DMS 273 (cell line): ENCODE results near the gene STK33.
"Not testable (repeated sequence)": the region's sequence is repeated elsewhere in the genome, so short reads cannot be mapped to it uniquely, and the experiment has no call there.

Experiments used
- DNase-seq: peaks from one replicate; lab custom pipeline; 2025; ENCODE audit not compliant: unreplicated experiment; lab: John Stamatoyannopoulos, UW

STK33 gene

DNA sequence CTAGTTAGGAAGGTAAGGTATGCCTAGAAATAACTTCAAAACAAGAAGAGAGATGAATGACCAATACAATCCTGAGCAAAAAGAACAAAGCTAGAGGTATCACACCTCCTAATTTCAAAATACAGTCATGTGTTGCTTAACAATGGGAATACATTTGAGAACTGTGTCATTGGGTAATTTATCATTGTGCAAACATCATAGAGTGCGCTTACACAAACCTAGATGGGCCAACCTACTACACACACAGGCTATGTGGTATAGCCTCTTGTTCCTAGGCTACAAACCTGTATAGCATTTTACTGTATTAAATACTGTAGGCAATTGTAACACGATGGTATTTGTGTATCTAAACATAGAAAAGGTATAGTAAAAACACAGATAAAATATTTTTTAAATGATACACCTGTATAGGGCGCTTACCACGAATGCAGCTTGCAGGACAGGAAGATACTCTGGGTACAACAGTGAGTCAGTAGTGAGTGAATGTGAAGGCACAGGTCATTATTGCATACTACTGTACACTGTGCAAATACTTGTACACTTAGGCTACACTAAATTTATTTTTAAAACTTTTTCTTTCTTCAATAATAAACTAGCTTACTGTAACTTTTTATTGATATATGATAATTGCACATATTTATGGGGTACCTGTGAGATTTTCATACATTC lies 48.2 kb downstream of the STK33 start:
- DNase-seq: no peak

DNA sequence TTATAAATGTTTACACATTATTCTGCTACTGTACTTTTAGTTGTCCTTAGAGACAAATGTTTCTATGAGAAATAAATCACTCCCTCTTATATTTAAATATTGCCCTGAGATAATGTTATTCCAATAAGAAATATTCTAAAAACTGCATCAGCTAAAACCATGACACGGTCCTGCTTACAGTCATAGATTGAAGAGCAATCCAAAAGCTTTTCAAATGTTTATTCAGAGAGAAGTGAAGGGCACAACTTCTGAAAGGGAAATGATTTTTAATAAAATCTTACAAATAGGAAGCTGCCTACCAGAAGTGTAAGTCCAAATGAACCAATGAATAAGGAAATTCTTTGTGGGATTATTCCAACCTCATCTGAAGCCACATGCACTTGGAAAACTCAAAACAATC lies 49.2 kb downstream of the STK33 start:
- DNase-seq: no peak

DNA sequence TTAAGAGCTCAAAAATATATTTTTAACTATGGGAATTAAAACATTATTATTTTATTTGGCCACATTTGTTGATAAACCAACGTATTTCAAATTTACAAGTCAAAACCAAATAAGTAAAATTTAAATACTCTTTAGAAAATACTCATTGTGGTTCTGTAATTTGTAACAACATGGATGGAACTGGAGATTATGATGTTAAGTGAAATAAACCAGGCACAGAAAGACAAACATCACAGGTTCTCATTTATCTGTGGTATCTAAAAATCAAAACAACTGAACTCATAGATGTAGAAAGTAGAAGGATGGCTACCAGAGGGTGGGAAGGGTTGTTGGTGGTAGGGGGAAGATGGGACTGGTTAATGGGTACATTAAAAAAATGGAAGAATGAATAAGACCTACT lies 50.8 kb downstream of the STK33 start:
- DNase-seq: no peak

DNA sequence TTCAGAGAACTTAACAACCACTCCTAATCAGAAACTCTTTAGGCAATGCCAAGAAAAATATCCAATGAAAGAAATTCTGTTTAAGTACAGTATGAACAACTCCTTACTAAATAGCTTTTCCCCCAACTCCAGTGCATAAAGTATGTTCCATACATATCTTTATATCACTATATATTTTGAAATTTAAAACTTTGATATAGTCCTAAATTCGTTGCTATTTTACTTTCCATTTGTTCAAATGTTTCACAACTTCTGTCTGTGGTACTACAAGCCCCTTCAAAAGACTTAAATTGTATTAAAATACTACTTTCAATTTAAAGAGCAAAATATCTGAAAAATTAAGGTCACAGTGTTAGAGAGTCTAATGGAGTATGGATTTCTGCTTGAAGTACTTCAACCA lies 52.6 kb downstream of the STK33 start:
- DNase-seq: no peak

DNA sequence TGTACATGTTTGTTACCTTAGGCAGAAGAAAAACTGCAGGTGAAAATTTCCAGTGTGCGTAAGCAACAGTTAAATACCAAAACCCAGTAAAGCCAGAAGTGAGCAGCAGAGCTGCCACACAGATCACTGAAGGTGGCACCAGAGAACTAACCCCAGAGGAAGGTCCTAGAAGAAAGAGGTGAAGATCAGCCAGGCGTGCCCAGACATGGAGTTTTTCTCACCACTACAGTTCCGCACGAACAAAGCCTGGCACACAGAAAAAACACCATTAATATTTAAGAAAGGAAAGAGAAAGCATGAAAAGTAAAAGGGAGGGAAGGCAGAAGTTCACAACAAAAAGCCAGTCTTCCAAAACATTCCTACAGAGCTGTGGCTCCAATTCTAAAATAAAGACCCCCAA lies 60.7 kb downstream of the STK33 start:
- peak; percentile 64 for DNase-seq

DNA sequence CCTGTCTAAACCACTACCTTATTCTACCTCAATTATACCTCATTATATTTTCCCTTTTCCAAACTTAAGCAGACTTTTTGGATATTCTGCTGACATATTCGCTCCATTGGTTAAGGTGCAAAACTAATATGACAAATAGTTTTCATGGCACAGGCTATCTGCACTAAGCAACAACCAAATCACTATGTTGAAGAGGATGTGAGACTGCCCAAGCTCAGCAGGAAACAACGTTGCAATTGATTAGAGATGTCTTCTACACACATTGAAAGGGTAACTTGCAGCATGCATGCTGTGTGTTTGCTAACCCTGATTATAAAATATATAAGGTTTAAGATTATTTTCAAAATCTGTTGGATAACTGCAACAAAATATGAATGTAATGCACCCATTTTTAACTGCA lies 61.6 kb downstream of the STK33 start:
- DNase-seq: no peak

DNA sequence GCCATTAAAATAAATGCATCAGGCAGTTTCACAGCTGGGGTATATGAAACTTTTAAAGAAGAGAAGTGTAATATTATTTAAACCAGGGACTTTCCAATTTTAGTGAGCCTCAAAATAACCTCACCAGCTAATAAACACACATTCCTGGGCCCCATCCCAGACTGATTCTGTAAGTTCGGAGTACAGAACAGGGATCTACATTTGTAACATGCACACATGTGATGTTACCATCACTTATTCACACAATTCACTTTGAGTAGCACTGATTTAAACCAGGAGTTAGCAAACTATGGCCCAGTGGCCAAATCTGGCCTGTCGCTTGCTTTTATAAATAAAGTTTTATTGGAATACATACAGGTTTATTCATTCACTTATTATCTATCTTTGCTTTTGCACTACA lies 62.0 kb downstream of the STK33 start:
- no peak for DNase-seq

DNA sequence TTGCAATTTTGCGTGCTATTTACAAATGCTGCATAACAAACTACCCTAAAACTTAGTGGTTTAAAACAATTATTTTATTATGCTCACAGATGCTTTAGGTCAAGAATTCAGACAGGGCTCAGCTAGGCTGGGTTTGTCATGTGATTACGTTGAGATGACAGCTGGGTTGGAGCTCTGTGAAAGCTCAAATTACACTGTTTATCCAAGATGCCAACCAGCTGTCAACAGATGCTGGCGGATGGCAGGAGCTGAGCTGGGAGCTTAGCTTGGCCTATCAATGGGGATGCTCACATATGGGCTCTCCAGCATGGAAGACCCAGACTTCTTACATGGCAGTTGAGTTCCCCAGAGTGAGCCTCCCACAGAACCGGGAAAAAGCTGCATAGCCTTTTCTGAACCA lies 62.7 kb downstream of the STK33 start:
- DNase-seq: peak; percentile 98

DNA sequence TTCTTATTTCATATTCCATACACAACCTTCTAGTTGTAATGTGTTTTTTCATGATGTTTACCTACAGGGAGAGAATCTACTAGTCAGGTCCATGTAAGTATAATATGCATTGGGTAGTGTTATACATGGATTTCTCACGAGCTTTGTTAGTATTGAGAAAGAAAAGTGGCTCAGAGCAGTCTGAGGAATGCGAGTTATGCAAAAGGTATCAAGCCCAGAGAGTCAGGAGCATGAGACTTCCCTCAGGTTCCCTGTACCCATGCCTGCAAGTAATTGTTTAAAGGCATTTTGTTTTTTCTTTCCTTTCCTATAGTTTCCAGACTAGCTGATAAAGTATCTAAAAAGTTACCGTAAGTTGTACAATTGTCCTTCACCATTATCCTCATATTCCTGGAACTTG lies 66.1 kb downstream of the STK33 start:
- DNase-seq: no peak

DNA sequence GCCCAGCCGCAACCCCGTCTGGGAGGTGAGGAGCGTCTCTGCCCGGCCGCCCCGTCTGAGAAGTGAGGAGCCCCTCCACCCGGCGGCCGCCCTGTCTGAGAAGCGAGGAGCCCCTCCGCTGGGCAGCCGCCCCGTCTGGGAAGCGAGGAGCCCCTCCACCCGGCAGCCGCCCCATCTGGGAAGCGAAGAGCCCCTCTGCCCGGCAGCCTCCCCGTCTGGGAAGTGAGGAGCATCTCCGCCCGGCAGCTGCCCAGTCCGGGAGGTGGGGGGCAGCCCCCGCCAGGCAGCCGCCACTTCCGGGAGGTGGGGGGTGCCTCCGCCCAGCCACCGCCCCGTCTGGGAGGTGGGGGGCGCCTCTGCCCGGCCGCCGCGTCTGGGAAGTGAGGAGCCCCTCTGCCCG lies 70.6 kb downstream of the STK33 start:
- DNase-seq: no peak

DNA sequence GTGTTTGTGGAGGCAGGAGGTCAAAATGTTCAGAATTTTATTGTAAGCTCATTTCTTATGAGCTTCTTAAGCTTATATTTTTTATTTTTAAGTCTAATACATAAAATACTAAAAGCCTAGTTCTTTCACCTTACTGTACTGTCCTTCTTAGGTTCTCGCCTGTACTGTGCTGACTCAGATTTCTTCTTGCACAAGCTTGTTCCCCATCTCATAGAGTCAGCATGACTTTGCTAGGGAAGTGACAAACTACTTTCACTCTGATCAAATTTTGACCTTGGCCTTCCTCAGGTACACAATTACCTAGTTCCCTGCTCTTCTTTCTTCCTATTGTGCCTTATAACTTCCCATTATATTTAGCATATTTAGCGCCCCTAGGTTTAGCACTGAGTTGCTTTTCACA lies 81.5 kb downstream of the STK33 start:
- DNase-seq: no peak

DNA sequence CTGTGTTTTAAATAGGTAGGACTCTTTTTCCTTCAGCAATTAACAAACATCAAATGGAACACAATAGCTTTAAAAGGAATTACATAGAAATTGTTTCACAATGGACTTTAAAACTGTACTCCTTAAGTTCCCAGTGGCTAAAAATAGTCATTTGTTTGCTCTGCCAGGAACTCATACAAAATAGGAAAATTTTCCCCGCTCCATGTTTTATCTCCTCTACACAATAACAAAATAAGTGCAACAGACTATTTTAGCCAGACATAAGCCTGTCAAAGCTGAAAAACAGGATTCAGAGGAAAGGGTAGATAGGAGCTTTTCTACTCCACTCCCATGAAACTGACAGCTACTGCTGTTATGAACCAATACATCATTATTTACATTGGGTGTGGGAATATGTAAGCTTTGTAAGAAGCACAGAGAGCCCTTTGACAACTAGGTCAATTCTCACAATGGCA lies 90.1 kb downstream of the STK33 start:
- no peak for DNase-seq

DNA sequence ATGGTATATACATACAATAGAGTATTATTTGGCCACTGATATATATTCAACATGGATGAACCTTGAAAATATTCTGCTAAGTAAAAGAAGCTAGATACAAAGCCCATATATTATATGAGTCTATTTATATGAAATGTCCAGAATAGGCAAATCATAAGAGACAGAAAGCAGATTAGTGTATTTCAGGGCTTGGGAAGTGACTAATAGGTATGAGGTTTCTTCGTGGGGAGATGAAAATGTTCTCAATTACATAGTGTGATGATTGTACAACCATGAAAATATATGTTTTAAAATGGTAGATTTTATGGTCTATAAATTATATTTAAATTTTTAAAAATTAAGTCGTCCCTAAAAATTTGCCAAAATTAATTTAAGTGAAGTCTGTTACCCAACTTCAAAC lies 92.2 kb downstream of the STK33 start:
- no peak for DNase-seq

DNA sequence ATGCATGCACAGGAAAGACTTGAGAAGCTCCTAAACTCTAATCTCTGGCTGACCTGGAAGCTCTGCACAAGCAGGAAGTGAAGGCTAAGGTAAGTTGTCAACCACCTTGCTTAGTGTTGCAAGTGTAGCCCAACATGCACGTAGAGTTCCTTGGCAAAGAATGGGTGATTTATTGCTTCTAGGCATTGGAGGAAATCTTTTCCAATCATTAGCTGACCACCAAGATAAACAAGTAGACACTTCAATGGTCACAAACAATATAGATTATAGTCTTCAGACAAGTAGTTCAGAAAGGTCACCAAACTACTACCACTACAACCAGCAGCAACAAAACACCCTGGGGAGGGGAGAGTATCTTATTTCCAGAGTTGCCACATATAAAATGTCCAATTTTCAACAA lies 105.6 kb downstream of the STK33 start:
- no peak for DNase-seq

DNA sequence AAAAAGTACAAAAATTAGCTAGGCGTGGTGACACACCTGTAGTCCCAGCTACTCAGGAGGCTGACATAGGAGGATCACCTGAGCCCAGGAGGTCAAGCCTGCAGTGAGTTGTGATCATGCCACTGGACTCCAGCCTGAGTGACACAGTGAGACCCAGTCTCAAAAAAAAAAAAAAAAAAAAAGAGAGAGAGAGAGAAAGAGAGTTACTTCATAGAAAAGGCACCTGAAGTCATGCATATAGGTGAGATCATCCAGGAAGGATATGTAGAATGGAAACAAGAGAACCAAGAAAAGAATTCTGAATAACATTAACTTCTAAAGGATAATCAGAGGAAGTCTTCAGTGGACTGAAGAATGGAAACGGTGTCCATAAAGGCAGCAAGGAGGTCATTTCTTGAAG lies 106.8 kb downstream of the STK33 start:
- no peak for DNase-seq

DNA sequence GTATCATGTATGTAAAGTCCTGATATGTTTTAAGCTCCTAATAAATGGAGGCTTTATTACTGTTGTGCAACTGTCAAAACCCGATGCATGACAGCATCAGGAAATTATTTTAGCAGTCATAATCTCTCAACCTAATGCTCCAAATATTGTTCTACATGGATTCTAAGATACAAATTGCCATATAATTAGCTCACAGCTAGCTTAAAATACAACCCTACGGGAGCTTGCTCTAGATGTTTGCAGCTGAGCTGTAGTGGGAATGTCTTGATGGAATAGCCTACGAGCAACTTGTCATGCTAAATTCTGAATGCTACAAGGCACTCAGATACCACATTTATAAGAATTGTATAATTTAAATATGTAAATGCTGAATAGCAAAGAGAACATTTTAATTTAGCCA lies 109.8 kb downstream of the STK33 start:
- DNase-seq: no peak

DNA sequence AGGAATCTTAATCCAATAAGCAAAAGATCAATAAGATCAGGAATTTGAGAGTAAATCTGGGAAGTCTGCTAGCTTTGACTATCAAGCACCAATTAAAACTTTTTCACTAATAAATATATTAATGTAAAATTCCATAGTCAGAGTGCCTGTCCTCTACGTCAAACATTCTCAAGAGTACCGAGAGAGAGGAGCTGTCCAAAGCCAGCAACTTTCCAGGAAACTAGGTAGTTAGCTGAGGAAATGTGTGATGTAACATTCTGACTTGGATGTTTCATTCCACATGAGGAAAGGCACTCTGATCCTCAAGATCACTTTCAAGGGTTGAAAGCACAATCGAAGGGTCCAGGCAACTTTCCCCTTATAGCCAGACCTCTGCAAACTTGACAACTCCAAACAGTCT lies 113.2 kb downstream of the STK33 start:
- DNase-seq: no peak

DNA sequence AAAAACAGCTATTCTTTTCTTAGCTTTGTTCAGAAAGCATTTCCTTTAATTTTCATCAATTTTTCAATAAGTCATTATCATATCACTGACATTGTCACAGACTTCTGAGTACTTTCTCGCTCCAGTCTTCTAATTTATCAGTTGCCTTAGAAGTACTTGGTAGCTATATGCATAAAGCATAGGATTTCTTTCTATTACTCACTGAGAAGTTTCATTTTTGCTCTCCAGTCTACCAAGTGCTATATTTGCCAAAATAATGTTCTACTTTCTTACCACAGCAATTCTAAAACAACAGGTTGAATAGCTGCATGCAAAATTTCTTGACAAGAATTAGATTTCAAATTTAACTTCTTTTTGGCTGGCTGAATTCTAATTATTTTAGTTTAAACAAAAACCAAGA lies 116.3 kb downstream of the STK33 start:
- no peak for DNase-seq

DNA sequence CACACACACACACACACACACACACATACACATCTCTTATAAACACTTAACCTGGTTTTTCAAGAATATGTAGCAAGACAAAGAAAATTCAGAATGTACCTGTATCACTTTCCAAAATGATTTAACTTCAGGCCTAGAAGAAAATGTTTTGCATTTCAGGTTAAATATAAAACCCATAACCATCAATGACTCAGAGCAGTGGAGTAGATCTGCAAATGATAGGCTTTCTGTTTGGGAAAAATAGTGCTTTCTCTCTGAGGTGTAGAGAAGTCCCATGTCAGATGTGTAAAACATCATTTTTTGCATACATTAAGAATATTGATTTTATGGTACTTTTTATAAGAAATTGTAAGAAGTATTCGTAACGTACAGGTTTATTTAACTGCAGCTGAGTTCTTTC lies 116.9 kb downstream of the STK33 start:
- DNase-seq: no peak

DNA sequence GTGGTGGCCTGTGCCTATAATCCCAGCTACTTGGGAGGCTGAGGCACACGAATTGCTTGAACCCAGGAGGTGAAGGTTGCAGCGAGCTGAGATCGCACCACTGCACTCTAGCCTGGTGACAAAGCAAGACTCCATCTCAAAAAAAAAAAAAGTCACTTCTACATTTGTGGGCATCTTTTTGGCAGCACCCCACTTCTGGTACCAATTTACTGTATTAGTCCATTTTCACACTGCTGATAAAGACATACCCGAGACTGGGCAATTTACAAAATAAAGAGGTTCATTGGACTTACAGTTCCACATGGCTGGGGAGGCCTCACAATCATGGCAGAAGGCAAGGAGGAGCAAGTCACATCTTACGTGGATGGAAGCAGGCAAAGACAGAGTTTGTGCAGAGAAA lies 126.2 kb downstream of the STK33 start:
- DNase-seq: not testable (repeated sequence)

DNA sequence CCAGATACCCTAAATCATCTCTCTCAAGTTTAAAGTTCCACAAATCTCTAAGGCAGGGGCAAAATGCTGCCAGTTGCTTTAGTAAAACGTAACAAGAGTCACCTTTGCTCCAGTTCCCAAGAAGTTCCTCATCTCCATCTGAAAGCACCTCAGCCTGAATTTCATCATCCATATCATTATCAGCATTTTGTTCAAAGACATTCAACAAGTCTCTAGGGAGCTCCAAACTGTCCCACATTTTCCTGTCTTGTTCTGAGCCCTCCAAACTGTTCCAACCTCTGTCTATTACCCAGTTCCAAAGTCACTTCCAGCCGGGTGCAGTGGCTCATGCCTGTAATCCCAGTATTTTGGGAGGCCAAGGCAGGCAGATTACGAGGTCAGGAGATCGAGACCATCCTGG lies 126.7 kb downstream of the STK33 start:
- DNase-seq: not testable (repeated sequence)

DNA sequence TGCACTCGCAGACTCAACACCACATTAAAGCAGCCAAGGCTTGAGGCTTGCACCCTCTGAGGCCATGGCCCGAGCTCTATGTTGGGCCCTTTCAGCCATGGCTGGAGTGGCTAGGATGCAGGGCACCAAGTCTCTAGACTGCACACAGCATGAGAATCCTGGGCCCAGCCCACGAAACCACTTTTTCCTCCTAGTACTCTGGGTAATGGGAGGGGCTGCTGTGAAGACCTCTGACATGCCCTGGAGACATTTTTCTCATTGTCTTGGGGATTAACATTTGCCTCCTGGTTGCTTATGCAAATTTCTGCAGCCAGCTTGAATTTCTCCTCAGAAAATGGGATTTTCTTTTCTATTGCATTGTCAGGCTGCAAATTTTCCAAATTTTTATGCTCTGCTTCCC lies 127.1 kb downstream of the STK33 start:
- not testable (repeated sequence) for DNase-seq

DNA sequence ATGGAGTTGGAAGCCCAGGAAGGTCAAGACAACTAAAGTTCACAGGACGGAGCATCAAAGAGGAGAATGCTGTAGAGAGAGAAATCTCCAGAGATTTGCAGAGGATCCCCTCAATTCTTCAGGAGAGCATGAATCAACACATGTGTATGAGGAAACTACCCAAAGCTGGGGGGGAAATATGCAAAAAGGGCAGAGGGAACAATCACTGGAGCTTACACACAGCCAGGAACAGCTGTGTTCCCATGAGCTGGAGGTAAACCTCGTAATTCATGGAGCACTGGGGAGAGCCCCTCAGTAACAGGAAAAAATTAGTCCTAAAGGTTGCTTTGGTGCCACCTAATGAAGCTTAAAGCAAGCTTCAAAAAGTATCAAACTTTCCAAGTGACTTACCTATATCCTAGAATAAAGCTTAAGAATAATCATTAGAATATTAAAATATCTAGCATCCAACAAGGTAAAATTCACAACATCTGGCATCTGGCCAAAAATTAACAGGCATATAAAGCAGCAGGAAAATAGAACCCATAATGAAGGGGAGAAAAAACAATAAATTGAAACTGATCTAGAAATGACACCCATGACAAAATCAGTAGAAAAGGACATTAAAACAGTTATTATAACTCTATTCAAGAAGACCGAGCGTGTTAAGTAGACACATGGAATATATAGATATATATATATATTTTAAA lies 134.2 kb downstream of the STK33 start:
- no peak for DNase-seq
